HCT116 (cell line): Measurements from ENCODE around the gene TOX2.

ENCODE experiments used
- EZH2 ChIP-seq: fragments of 200-600 bp; sonication (generic); IDR thresholded peaks from 2 replicates; pipeline ENCODE4 v1.6.1; 2017; ENCODE audit warnings: antibody characterized with exemption, mixed run types
- JUND ChIP-seq: IDR thresholded peaks from 2 replicates; pipeline ENCODE4 v1.6.1; 2012
- POLR2A ChIP-seq: IDR thresholded peaks from 2 replicates; pipeline ENCODE4 v1.7.0; 2011; ENCODE audit warnings: borderline replicate concordance; ENCODE audit not compliant: insufficient read depth, insufficient read length; ENCODE audit errors: extremely low read depth
- POLR2AphosphoS5 ChIP-seq: IDR thresholded peaks from 2 replicates; pipeline ENCODE4 v1.6.1; 2011; ENCODE audit warnings: mild to moderate bottlenecking, low read depth, low read length, moderate library complexity
- SIN3A ChIP-seq: IDR thresholded peaks from 2 replicates; pipeline ENCODE4 v1.6.1; 2012; ENCODE audit warnings: low read depth
- TF ChIP-seq, protein P1 (sequence below), 3 experiments: fragments of 200-600 bp in 1 of 3; sonication (generic) in 1 of 3; IDR thresholded peaks in 2 of 3; conservative IDR thresholded peaks in 1 of 3; 2 replicates each; pipeline ENCODE4 v1.5.1; 2012 to 2017; ENCODE audit warnings: low read depth in 2 of 3, low read length in 2 of 3, antibody characterized with exemption in 1 of 3, borderline replicate concordance in 1 of 3, control low read depth in 1 of 3, mild to moderate bottlenecking in 1 of 3, mixed read lengths in 1 of 3, mixed run types in 1 of 3, moderate library complexity in 1 of 3; ENCODE audit not compliant: insufficient read depth in 1 of 3

DNA sequence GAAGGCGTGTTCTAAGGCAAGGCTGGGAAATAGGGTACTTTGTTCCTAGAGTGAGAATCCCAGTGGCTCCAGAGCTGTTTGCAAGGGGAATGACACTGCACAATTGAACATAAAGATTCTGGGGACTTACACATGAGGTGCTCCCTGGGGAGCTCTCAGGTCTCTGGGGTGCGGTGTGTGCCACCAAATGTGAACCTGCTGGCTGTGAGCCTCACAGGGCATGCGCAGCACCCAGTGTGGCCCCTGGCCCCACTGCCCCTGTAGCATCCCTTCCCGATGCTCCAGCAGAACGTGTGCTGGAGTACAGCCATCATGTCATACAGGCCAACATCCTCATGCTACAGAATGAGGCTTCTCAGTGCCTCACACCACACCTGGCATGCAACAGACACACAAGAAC is 68.2 kb downstream of the TOX2 start:
- TF ChIP-seq POLR2AphosphoS5 (no peak), SIN3A (no peak), EZH2 (no peak), JUND (no peak), POLR2A (no peak)
- TF ChIP-seq, protein P1, sequence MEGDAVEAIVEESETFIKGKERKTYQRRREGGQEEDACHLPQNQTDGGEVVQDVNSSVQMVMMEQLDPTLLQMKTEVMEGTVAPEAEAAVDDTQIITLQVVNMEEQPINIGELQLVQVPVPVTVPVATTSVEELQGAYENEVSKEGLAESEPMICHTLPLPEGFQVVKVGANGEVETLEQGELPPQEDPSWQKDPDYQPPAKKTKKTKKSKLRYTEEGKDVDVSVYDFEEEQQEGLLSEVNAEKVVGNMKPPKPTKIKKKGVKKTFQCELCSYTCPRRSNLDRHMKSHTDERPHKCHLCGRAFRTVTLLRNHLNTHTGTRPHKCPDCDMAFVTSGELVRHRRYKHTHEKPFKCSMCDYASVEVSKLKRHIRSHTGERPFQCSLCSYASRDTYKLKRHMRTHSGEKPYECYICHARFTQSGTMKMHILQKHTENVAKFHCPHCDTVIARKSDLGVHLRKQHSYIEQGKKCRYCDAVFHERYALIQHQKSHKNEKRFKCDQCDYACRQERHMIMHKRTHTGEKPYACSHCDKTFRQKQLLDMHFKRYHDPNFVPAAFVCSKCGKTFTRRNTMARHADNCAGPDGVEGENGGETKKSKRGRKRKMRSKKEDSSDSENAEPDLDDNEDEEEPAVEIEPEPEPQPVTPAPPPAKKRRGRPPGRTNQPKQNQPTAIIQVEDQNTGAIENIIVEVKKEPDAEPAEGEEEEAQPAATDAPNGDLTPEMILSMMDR (IDR thresholded peaks at IDR 0.05 in 2 of 3, conservative IDR thresholded peaks at IDR 0.05 in 1 of 3; ENCODE audit: borderline replicate concordance in 1 of 3, insufficient read depth in 1 of 3, low read depth in 2 of 3, low read length in 2 of 3) = no peak
